Endothelial cell of umbilical vein (primary cell): ENCODE data around the gene STK32C.

Experiments
- CTCF ChIP-seq, 2 donors: IDR thresholded peaks; 1 replicate in 1 of 2; 2 replicates in 1 of 2; pipeline ENCODE4 v1.5.1; 2011; ENCODE audit warnings: low read length in 2 of 2, mild to moderate bottlenecking in 2 of 2, moderate library complexity in 2 of 2, control low read depth in 1 of 2, inconsistent platforms in 1 of 2, low read depth in 1 of 2; ENCODE audit not compliant: insufficient read depth in 1 of 2; ENCODE audit errors: extremely low read depth in 1 of 2
- EZH2 ChIP-seq: IDR thresholded peaks from 2 replicates; pipeline ENCODE4 v1.6.1; 2012; ENCODE audit warnings: borderline replicate concordance, low read depth, mild to moderate bottlenecking, moderate library complexity, low read length, inconsistent platforms; ENCODE audit not compliant: severe bottlenecking
- FOS ChIP-seq: IDR thresholded peaks from 2 replicates; pipeline ENCODE4 v1.6.1; 2011; ENCODE audit warnings: mild to moderate bottlenecking, low read length, moderate library complexity, borderline replicate concordance; ENCODE audit not compliant: insufficient read depth
- JUN ChIP-seq: IDR thresholded peaks from 2 replicates; pipeline ENCODE4 v1.6.1; 2011; ENCODE audit warnings: borderline replicate concordance, low read depth; ENCODE audit not compliant: insufficient read length, insufficient read depth
- MAX ChIP-seq: IDR thresholded peaks from 2 replicates; pipeline ENCODE4 v1.6.1; 2011; ENCODE audit not compliant: insufficient read depth, insufficient read length
- MYC ChIP-seq: IDR thresholded peaks from one replicate; pipeline ENCODE4 v1.6.1; 2011; ENCODE audit warnings: mild to moderate bottlenecking, low read depth, low read length
- POLR2A ChIP-seq: IDR thresholded peaks from 2 replicates; pipeline ENCODE4 v1.6.1; 2012; ENCODE audit warnings: low read depth, mild to moderate bottlenecking, control low read depth, low read length
- POLR2AphosphoS5 ChIP-seq: IDR thresholded peaks from 2 replicates; pipeline ENCODE4 v1.6.1; 2012; ENCODE audit warnings: low read depth, mild to moderate bottlenecking, control low read depth, low read length, moderate library complexity; ENCODE audit not compliant: insufficient read depth

GRCh38 chr10:132355297-132355696, 47.5 kb upstream of the STK32C start:
- TF ChIP-seq CTCF (IDR thresholded peaks at IDR 0.05; ENCODE audit: extremely low read depth in 1 of 2, insufficient read depth in 1 of 2, low read depth in 1 of 2, low read length in 2 of 2) (no peak), MAX (no peak), POLR2AphosphoS5 (no peak), POLR2A (no peak), EZH2 (no peak), FOS (no peak), JUN (no peak), MYC (no peak)
